GM19239 (cell line): ENCODE data around the gene OGFOD3.
"Not testable (repeated sequence)": the region's sequence is repeated elsewhere in the genome, so short reads cannot be mapped to it uniquely, and the experiment has no call there.

Experiments used
- DNase-seq: peaks from one replicate; pipeline ENCODE4 v3.0.0; 2011; ENCODE audit warnings: low spot score; ENCODE audit not compliant: insufficient read length
- FAIRE-seq: peaks from 2 replicates; lab custom pipeline; 2011; peaks lifted over from hg19 to GRCh38; lab: Jason Lieb, UNC

The OGFOD3 gene

DNA sequence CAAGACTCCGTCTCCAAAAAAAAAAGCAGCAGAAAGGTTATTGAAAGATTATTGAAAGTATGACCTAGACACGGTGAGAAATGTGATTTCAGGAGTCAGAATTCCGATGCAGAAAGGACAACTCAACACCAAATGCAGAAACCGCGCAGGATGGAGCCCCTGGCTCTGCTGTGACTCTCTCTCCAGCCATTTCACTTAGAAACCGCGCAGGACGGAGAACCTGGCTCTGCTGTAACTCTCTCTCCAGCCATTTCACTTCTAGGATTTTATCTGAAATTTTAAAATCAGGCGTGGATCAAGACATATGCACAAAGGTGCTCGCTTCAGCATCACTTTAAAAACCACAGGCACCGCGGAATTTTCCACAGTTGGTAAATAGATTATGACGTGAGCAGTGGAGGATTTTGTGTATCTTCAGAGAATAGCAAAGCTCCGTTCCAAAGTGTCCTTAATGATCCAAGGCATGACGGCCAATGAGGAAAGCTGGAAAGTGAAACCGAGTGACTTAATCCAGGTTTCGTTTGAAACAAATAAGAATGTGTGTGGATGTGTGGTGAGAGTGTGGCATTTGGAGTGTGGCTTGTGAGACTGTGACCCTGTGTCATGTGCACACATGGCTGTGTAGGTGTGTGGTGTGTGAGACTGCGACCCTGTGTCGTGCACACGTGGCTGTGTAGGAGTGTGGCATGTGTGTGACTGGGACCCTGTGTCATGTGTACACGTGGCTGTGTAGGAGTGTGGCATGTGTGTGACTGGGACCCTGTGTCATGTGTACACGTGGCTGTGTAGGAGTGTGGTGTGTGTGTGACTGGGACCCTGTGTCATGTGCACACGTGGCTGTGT, 37.3 kb downstream of the OGFOD3 start:
- DNase-seq (no peak), FAIRE-seq (no peak)

DNA sequence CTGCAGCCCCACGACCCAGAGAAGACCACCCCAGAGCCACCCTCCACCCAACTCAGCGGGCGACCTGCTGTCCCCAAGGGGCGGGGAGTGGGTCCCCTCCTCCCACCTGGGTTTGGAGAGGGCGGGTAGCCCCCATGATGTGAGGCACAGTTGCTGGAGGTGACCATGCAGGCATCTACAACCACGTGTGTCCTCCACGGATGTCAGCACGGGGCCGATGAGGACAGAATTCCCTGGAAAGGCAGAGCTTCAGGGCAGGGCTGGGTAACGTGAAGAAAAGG, 39.7 kb downstream of the OGFOD3 start:
- no peak for DNase-seq
- FAIRE-seq, result no peak

DNA sequence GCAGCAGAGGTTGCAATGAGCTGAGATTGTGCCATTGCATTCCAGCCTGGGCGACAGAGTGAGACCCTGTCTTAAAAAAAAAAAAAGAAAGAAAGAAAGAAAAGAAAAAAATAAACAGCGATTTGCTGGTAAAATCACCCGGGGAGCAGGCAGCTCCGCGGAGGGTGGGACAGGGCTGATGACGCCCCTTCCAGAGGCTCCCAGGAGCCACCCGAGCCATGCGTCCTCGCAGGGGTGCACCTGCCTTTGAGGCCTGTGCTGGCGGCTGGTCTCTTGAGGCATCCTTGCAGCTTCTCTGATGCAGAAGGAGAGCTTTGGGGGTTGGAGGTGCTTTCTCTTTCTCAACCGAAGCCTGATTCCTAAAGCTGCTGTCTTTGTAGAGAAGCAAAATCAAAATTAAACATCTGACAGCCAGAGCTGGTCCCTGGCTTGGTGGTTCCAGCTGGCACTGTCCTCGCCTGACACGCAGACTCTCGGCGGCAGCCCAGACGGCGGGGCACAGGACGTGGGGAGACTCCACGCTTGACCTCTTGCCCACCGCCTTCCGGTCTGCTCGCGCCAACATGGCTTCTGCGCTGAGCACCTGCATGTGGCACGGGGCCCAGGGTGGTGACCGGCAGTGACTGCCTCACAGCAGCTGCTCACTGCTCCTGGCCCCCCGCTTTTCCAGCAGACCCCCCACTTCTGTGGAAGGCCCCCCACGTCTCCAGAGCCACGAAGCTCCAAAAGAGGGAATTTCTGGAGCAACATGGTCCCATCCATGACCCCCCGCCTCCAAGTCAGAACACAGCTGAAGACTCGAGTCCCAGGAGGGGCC, 40.3 kb downstream of the OGFOD3 start:
- no peak for DNase-seq
- FAIRE-seq, result no peak

DNA sequence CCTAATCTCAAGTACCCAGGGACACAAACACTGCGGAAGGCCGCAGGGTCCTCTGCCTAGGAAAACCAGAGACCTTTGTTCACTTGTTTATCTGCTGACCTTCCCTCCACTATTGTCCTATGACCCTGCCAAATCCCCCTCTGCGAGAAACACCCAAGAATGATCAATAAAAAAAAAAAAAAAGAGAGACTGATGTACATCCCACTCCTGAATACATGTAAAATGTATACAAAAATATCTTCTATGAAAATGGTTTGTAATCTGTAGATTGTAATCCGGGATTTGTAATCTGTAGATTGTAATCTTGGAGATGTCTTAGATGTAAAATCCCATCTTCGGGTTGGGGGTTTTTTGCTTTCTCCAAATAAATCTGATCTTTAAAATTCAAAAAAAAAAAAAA, 41.1 kb downstream of the OGFOD3 start:
- FAIRE-seq, DNase-seq: not testable (repeated sequence)

DNA sequence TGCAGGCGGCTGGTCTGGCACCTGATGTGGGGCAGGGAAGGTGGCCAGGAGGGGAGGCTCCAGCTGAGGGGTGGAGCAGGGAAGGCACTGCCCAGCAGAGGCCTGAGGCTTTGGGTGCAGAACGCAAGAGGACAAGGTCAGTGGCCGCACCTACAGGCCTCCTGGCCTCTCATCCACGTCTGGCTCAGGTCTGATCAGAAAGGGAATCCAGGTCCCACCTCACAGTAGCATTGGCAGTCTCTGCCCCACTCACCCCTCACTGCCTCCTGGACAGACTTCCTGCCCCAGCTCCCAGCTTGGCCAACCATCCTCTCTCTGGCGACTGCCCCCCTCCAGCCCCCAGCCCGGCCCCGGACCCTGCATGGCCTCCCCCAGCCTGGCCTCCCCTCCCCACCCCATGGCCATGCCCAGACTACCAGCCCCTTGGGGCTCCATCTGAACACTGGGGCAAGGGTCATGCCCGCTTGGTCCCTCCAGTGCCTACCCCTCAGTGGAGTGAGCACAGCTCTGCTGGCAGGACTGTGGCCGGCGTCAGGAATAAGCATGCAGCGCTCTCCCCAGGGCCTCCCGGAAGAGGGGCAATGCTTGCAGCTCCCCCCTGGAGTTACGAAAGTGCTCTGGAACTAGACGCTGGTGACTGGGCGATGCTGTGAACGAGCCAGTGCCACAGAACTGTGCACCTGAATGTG, 42.2 kb downstream of the OGFOD3 start:
- FAIRE-seq (no peak), DNase-seq (no peak)

DNA sequence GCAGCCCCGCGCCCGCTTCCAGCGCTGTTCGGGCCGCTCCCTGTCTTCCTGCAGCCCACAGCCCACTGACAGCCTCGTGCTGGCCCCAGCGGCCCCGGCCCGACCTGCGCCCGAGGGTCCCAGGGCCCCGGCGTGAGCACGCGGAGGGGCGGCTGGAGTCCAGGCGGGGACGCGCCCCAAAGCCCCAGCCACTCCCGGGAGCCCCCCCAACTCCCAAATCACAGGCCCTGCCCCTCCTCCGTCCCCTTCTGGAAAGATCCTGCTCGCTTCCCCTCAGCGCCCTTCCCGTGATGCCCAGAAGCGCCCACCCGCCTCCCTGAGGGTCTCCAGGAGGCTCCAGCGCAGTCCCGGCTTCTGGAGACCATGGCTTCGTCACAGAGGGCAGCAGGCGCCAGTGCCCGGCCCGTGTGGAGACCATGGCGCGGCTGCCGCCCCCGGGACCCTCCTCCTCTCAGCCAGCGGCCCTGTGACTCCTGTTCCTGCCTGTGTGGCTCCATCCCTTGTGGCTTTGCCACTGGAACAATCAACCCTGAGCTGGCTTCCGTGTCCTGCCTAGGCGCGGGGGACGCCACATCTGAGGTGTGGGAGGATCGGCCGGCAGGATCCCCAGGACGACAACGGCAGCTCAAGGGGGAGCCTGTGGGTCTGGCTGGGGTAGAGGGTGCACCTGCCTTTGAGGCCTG, 42.9 kb downstream of the OGFOD3 start:
- FAIRE-seq, result no peak
- no peak for DNase-seq

DNA sequence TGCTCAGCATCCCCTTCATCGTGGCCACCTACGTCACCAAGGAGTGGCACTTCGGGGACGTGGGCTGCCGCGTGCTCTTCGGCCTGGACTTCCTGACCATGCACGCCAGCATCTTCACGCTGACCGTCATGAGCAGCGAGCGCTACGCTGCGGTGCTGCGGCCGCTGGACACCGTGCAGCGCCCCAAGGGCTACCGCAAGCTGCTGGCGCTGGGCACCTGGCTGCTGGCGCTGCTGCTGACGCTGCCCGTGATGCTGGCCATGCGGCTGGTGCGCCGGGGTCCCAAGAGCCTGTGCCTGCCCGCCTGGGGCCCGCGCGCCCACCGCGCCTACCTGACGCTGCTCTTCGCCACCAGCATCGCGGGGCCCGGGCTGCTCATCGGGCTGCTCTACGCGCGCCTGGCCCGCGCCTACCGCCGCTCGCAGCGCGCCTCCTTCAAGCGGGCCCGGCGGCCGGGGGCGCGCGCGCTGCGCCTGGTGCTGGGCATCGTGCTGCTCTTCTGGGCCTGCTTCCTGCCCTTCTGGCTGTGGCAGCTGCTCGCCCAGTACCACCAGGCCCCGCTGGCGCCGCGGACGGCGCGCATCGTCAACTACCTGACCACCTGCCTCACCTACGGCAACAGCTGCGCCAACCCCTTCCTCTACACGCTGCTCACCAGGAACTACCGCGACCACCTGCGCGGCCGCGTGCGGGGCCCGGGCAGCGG, 43.6 kb downstream of the OGFOD3 start:
- DNase-seq (no peak), FAIRE-seq (no peak)

DNA sequence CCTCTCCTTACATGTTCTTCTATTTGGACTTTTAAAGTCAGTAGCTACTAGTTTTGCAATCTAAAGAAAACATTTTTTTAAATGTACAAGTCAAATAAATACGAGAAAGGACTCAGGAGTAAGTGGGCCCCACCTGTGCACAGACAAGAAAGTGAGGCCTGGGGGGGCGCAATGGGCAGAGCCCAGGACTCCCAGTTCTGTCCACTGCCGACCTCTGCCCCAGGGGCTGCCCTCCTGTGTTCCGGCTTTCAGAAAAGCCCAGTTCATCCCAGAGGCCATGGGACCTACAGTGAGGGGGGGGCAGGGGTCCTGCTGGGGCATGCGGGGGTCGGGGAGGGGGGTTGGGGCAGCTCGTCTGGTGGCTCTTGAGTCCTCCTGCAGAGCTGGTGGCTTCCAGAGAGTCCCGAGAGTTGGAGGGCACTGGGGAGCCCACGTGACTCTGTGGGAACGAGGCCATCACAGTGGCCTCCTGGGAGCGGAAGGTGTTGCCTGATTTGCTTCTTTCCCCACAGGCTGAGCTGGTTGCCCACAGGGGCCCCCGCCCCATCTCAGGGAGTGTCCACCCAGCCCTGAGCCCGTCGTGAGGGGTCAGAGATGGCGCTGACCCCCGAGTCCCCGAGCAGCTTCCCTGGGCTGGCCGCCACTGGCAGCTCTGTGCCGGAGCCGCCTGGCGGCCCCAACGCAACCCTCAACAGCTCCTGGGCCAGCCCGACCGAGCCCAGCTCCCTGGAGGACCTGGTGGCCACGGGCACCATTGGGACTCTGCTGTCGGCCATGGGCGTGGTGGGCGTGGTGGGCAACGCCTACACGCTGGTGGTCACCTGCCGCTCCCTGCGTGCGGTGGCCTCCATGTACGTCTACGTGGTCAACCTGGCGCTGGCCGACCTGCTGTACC, 44.4 kb downstream of the OGFOD3 start:
- no peak for FAIRE-seq
- DNase-seq, result no peak

DNA sequence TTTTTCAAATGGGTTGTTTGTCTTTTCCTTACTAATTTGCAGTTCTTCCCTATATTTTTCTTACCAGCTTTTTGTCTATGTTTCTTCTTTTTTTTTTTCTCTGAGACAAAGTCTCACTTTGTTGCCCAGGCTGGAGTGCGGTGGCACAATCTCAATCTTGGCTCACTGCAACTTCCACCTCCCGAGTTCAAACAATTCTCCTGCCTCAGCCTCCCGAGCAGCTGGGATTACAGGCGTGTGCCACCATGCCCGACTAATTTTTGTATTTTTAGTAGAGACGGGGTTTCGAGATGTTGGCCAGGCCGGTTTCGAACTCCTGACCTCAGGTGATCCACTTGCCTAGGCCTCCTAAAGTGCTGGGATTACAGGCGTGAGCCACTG, 45.3 kb downstream of the OGFOD3 start:
- DNase-seq, FAIRE-seq: not testable (repeated sequence)

DNA sequence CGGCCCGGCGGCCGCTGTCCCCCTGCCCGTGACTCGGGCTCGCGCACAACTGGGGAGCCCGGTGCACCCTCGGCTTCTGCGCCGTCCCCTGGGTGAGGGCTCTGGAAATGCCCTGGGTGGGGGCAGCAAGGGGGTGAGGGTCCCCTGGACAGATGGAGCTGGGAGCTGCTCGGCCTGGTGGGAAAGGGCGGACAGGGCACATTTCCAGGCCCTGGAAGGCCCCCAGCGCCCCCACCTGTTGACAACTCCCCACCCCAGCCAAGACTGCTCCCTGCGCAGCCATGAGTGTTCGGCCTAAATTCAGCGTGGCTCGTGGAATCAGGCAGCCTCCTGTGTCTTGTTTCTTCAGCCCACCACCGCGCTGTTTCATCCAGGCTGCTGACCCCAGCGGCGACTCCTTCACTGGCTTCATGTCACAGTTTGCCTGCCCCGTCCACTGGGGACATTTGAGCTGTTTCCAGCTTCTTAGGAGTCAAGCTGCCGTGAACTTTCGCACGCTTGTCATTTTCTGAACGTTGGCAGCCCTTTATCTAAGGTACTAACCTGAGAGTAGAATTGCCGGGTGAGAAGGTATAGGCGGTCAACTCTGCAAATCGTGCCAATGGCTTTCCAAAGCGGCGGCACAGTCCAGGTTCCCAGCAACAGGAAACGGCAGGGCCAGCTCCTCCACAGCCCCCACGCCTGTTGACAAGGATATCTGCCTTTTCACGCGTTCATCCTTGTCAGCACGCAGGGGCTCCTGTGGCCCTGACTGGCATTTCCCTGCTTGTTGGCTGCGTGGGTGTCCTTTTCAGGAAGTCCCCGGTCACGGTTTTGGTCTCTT, 45.9 kb downstream of the OGFOD3 start:
- no peak for DNase-seq
- FAIRE-seq, result no peak

DNA sequence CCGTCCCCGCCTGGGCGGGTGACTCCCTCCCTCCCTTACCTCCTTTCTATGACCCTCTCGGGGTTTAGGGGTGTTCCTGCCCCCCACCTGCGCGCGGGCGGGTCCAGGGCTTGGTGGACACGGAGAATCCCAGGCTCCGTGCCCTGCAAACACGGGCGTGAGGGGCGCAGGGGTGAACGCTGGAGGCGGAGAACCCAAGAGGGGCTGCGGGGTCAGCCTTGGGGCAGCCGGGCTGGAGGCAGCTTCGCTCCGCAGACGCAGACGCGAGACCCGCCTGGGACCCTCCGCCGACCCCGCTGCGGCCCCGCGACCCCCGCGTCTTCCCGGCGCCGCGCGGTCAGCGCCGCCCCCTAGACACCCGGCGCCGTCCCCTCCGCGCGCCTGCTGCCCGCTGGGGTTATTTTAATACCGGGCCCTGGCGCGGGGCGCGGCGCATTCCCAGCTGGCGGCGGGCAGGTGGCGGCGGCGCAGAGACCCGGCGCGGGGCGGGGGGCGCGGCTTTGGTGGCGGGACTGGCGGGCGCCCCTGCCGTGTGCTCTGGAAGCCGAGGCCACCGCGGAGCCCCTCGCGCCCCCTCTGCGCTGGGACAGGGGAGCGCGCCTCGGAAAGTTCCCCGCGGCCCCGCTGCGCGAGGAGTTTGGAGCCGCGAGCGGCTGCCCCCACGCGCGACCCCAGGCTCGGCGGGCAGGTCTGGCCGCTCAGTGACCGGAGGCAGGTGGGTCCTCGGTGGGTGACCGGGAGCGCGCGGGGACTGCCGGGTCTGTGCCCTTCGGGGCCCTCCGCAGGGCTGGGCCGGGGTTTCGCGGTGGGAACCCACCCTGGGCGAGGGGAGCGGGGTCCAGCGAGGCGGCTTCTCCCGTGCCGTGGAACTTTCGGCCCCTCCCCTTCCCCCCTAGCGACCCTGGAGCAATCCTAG, 46.8 kb downstream of the OGFOD3 start, which contains the start of gene UTS2R:
Gene UTS2R (plus strand): TSS at position 433 of the 916 bp plus-strand sequence. CDS start 2,560 bp downstream, outside the sequence.
- DNase-seq, result no peak
- no peak for FAIRE-seq

DNA sequence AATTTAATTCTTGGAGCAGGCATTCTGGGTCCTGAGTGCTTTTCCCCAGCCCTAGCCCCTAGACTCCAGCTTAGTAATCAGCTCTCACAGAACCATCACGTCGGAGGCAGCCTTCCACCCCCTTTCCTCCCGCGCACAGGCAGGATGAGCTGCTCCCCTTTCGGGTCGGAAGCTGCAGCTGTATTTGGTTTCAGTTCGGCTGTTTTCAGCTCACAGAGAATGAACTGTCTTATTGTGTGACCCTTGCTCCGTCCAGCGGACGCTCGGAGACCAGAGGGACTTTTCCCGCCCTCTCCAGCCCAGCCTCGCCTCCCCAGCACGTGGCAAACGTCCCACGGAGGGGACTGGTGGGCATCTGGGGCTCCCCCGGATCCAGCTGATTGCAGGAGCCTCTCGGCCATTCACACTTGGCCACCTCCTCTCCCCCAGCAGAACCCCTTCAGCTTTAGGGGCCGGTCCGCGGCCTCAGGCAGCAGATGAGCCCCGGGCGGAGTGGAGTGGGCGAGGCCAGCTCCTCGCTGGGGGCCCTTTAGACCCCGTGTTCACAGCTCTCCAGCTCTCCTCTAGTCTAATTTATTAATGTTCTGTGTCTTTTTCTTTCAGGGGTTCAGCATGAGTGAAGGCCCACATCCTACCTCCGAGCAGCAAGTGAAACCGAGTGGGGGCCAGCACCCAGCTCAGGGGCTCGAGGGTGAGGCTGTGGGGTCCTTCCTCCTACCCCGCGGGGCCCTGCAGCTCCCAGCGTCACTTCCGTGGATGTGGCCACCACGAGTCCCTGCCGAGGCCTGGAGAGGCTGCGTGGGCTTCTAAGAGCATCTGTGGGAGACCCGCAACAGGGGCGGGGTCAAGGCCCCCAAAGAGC, 47.7 kb downstream of the OGFOD3 start:
- peak; percentile 81 for DNase-seq
- peak; percentile 98 for FAIRE-seq

DNA sequence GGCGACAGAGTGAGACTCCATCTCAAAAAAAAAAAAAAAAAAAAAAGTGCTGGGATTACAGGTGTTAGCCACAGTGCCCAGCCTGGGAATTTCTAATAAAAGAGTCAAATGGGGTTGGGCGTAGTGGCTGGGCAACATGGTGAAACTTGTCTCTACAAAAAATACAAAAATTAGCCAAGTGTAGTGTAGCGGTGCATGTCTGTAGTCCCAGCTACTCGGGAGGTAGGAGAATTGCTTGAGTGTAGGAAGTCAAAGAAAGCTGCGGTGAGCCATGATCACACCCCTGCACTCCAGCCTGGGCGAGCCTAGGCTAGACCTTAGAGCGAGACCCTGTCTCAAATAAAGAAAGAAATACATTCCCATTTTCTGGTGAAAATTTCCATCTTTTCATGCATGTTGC, 49.2 kb downstream of the OGFOD3 start:
- DNase-seq, result no peak
- FAIRE-seq, result no peak

DNA sequence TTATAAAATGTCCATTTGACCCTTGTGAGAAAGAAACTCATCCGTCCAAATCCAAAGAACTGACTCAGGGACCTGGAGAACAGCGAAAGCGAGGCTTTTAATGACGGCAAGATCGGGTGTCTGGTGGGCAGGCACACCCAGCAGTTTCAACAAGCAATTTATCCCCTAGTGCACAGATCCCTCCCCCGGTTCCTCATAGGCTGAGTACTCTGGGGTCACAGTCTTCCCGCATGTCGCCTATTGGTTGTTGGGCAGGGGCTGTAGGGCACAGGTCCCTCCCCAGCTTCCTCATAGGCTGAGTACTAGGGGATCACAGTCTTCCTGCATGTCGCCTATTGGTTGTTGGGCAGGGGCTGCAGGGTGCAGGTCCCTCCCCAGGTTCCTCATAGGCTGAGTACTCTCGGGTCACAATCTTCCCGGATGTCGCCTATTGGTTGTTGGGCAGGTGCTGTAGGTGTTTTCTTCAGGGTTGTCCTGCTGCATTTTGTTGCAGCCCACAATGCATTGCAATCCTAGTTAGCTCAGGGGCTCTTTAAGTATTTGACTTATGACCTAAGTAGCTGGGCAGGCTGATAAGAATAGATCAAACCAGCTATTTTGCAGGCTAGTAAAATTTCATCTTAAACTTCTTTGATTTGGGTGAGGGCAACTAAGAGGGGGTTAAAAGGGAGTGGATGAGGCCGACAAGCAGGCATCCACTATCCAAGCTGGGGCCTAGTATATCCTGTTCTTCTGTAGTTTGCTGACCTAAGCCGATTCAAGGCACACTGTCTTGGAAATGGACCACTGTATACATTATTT, 50.5 kb downstream of the OGFOD3 start:
- DNase-seq (no peak), FAIRE-seq (no peak)

DNA sequence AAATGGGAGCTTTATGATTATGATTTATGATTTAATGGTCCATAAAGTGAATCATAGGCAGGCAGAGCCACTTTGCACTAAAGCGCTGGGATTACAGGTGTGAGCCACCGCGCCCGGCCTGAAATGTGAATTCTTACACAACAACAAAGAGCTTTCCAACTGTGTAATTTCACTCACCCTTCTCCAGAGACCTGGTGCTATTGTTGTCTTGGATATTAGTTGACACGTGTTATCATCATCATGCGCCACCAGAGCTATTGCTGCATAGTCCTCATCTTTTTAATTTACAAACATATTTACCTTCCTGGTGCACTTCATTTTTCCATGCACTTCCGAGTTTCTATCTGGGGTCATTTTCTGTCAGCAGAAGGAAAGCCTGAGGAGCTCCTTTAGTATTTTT, 51.6 kb downstream of the OGFOD3 start:
- FAIRE-seq (no peak), DNase-seq (no peak)
